Activated CD4-positive, alpha-beta T cell treated with anti-CD3 and anti-CD28 coated beads, Interleukin-2, Interleukin-4, amounts not matched to agents 100 ng/mL and 50 ng/mL, durations not matched to agents 16 hours and 8 hours (primary cell): ENCODE data around the gene ZBTB43.
"Not testable (repeated sequence)": the region's sequence is repeated elsewhere in the genome, so short reads cannot be mapped to it uniquely, and the experiment has no call there.

ENCODE experiments used
- DNase-seq: peaks from one replicate; pipeline ENCODE4 v3.0.0-alpha.2; 2020; ENCODE audit warnings: low spot score

ZBTB43 gene

GRCh38 chr9:126790561-126790960 is 14.3 kb upstream of the ZBTB43 start:
- no peak for DNase-seq

- no peak for DNase-seq
Observed at GRCh38 chr9:126791406-126792230, 13.2 kb upstream of the ZBTB43 start.

DNA sequence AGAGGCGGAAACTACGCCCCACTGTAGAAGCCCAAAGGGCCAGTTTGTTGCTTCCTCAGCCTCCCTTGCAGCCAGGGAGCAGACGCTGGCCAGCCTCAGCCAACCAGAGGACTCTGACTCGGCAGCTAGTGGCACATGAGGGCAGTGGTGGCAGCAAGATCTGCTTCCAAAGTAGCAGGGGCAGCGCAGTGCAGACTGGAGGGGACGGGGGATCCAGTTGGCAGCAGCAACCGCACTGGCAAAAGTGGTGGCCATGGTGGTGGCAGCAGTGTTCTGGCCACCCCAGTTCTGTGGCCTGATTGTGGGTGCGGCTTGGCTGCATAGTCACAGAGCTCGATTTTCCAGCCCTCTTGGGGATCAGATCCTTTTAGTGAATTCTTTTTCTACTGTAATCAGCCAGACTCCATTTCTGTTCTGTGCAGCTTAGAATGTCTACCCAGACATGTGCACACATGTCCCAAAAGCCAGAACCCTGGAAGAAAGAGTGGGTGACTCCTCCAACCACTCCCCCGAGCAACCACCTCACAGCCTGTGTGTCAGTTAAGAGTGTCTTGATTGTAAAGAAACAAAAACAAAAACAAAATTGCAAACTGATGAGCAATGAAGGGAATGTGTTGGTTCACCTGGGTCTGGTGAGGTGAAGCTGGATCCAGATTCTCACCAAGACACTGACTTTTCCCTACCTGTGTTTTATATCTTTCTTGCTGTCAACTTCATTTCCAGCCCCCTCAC is 11.0 kb upstream of the ZBTB43 start:
- no peak for DNase-seq

- no peak for DNase-seq
Observed at GRCh38 chr9:126794441-126794840, 10.4 kb upstream of the ZBTB43 start.

GRCh38 chr9:126796758-126797157 is 8.1 kb upstream of the ZBTB43 start:
- DNase-seq, result no peak

DNA sequence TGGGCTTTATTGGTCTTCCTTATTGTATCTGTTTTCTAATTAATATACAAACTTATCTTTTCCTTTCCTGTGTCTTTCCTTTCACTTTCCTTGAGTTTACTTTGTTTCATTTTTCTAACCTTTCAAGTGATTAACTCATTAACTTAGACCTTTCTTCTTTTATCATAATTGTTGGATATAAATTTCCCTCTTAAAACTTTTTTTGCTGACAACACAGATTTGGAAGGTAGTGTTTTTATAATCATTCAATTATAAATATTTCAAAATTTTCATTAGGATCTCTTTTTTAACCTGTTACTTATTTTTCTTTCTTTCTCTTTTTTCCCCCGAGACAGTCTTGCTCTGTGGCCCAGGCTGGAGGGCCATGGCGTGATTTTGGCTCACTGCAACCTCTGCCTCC is 6.9 kb upstream of the ZBTB43 start:
- DNase-seq, result no peak

DNA sequence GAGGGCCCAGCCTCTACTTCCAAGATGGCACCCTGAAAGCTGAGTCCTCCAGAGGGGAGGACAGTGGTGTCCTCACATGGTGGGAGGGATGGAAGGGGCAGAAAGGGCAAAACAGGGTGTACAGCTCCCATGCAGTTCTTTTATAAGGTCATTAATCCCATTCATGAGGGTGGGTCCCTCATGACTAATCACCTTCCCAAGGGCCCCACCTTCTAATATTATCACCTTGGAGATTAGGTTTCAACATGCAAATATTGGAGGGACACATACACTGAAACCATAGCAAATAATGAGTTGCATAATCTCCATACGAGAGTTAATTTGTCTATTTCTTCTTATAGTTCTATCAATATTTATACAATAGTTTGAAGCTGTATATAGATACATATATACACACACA is 5.8 kb upstream of the ZBTB43 start:
- no peak for DNase-seq

DNA sequence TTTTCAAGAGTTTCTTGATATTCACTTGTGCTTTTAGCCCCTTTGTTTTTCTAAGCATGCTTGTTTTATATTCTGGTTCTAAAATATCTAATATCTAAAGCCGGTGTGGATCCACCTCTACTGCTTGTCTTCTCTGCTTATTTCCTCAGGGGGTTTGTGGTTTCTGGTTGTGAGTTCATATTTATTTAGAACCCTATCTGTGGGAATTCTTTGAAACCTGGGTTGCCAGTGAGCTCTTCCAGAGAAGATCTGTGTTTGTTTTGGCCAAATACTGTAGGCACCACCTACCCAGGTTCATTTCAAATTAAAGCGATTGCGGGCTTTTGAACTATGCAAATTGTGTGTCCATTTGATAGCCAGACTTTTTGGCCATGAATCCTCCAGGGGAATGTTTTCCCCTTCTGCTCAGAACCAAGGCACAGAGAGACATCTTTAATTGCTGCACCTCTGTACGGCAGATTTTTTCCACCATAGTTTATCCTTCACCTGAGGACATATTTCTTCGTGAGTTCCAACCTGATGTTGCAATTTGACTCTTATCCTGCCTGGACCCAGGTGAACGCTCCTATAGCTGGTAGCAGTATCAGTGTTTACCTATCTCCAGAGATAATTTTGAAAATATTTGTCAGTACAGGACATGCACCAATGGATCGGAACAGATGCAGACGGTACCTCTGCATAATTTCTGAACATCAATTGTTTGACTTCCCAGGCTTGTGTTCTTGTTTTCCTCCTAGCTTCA is 2.4 kb upstream of the ZBTB43 start:
- DNase-seq, result no peak

DNA sequence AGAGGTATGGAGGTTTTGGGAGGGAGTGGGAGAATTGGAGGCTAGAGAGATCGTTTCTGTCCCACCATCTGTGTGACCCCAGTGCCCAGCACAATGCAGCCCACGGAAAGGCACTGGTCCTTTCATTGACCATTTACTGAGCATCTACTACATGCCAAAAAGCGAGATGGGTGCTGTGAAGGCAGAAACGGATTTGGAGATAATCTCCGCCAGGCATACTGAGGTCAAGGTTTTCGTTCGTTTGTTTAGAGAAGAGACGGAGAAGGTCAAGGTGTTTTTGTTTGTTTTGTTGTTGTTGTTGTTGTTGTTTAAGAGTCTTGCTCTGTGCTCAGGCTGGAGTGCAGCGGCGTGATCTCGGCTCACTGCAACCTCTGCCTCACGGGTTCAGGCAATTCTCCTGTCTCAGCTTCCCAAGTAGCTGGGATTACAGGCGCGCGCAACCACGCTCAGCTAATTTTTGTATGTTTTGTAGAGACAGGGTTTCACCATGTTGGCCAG is 593 bp upstream of the ZBTB43 start:
- no peak for DNase-seq

DNA sequence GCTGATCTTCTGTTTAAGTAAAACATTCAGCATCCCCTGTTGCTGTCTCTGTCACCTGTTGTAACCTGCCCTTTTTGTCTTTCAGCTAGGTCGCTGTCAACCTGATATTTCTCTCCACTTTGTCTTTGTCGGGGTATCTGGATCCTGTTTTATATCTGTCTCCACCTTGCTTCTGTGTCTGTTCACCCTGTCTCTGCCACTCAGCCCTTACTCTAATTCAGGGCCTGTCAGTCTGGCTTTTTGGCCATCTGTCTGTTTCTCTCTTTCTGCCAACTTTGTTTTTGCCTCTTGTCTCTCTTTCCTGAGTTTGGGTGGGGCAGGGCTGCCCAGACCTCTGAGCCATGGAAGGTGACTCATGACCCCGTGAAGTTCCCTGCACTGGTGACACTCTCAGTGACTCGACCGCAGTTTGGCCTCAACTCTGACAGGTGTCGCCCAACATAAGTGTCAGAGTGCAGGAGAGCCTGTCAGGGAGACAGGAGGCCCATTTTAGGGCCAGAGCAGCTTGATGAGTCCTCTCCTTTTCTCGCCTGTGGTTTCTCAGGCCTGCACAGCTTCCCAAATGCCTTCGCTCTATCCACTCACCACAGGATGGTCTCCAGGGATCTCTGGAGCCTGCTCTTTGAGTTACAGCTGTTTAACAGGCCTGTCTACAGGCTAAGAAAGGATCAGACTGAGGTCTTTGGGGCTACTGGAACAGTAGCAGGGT is 868 bp downstream of the ZBTB43 start:
- DNase-seq, result peak; percentile 88

GRCh38 chr9:126806336-126806735 is 1.5 kb downstream of the ZBTB43 start:
- DNase-seq, result no peak

DNA sequence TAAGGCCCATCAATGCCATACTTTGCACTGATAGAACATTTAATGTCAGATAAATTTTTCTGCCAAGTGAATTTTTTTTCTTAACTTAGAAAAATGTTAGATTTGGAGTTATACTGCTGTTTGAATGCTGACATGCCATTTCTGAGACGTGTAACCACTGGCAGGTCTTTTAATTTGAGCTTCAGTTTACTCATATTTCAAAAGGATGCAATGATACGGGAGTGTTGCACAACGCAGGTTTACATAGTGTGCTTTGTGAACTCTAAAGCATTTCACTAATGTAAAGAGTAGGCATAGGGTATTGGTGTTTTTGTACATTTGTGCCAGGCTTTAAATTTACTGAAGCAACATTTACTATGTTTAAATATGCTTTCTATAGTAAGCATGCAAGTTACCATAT is 4.2 kb downstream of the ZBTB43 start:
- DNase-seq, result no peak

- not testable (repeated sequence) for DNase-seq
Observed at GRCh38 chr9:126810221-126810620, 5.4 kb downstream of the ZBTB43 start.

DNA sequence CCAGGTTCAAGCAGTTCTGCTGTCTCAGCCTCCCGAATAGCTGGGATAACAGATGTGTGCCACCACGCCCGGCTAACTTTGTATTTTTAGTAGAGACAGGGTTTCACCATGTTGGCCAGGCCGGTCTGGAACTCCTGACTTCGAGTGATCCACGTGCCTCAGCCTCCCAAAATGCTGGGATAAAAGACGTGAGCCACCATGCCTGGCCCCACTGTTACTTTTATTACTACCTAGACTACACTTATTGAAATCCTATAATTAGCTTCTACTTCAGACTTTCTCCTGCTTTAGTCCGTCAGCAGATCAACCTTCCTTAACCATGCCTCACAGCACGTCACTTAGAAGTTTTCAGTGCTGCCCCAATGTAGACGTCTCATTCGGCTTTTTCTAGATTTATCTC is 8.2 kb downstream of the ZBTB43 start:
- DNase-seq, result no peak

DNA sequence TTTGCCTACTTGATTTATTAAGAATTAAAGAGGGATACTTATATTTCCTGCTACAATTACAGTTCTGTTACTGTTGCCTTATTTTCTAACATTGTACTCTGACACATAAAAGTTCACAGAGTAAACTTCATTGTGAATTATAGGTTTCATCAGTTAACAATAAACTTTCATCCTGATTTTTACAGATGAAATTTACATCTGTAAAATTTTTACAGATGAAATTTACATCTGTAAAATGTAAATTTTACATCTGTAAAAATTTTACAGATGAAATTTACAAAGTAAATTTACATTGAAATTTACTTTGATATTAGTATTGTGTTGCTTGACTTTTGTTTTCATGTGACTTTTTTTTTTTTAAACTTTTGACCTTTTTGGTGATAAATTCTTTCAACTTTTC is 9.3 kb downstream of the ZBTB43 start:
- DNase-seq, result no peak

DNA sequence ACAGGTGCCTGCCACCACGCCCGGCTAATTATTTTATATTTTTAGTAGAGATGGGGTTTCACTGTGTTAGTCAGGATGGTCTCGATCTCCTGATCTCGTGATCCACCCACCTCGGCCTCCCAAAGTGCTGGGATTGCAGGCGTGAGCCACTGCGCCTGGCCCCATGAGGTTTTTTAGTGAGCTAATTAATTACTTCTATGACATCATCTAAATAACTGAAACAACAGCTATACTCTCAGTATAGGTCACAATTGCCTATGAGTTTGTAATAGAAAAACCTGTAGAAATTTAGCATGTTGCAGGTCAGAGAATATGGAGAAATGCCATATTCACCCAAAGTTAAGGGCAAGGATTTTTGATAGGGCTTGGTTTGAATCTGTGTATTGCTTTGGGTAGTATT is 12.8 kb downstream of the ZBTB43 start:
- DNase-seq, result not testable (repeated sequence)

- DNase-seq, result no peak
Observed at GRCh38 chr9:126818482-126818881, 13.6 kb downstream of the ZBTB43 start.

- peak; percentile 73 for DNase-seq
Observed at GRCh38 chr9:126819482-126819881, 14.6 kb downstream of the ZBTB43 start.

GRCh38 chr9:126822278-126822677 is 17.4 kb downstream of the ZBTB43 start:
- DNase-seq, result no peak

- DNase-seq, result no peak
Observed at GRCh38 chr9:126822873-126823272, 18.0 kb downstream of the ZBTB43 start.

GRCh38 chr9:126824052-126824451 is 19.2 kb downstream of the ZBTB43 start:
- not testable (repeated sequence) for DNase-seq

DNA sequence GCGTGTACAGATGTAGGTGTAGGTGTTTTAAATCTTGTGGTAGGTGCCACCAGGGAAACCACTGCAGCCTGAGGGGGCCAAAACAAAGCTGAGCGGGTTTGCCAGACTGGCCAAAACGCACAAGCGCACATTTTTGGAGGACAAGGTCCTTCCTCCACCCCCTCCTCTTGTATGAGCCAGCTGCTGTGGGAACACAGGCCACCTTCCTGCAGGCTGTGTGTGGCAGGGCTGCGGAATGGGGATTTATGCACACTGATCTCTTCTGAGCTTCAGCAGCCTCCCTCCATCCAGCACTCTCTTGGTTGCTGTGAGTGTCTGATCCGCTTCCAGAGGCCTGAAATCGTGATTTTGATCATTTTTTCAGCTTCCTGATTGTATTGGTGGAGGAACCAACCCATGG is 22.4 kb downstream of the ZBTB43 start:
- no peak for DNase-seq
